OCI-LY7 (cell line): ENCODE results near the gene OXCT1. TPM values are rescaled to one million over a fixed set of nuclear protein-coding genes. Genes with fewer than 3 reads are reported as not detected.
"Not testable (repeated sequence)": the region's sequence is repeated elsewhere in the genome, so short reads cannot be mapped to it uniquely, and the experiment has no call there.

Experiments
- BruUV-seq: library from RNA; stranded (reverse); fragments of 400-500 nt; replicated peaks from 2 replicates; lab custom pipeline; 2021; lab: Mats Ljungman, UMichigan
- CTCF ChIA-PET: fragments of 300-600 bp; sonication (Branson Sonifier 250); formaldehyde crosslinking; loops from one replicate; lab custom pipeline; 2022; ENCODE audit warnings: antibody characterized with exemption; ENCODE audit not compliant: unreplicated experiment; lab: Charles Lee
- POLR2A ChIA-PET: fragments of 300-600 bp; sonication (Branson Sonifier 250); formaldehyde crosslinking; loops from one replicate; lab custom pipeline; 2022; ENCODE audit warnings: antibody characterized with exemption; lab: Charles Lee
- DNase-seq: peaks from one replicate; pipeline ENCODE4 v3.0.0-alpha.2; 2015; ENCODE audit warnings: low spot score
- H2AFZ ChIP-seq: fragments of 200-600 bp; sonication (generic), shearing (Covaris generic); 2 replicates; pipeline ENCODE4 v1.6.1; 2014; ENCODE audit warnings: mild to moderate bottlenecking, antibody characterized with exemption, low read length, moderate library complexity
- H3K27ac ChIP-seq: fragments of 200-600 bp; sonication (generic); 2 replicates; pipeline ENCODE4 v1.5.1; 2014; ENCODE audit warnings: mixed run types, low read depth, mild to moderate bottlenecking, moderate library complexity, low read length, inconsistent platforms; ENCODE audit not compliant: poor library complexity, severe bottlenecking
- H3K36me3 ChIP-seq: fragments of 200-600 bp; sonication (generic); 2 replicates; pipeline ENCODE4 v1.6.1; 2014; ENCODE audit warnings: mild to moderate bottlenecking, antibody characterized with exemption, low read length, moderate library complexity, mixed read lengths; ENCODE audit not compliant: insufficient read depth
- H3K4me1 ChIP-seq: fragments of 200-600 bp; sonication (generic); 2 replicates; pipeline ENCODE4 v1.5.1; 2014; ENCODE audit warnings: mild to moderate bottlenecking, low read length; ENCODE audit not compliant: insufficient read depth, poor library complexity, severe bottlenecking
- H3K4me2 ChIP-seq: fragments of 200-600 bp; sonication (generic); 2 replicates; pipeline ENCODE4 v1.6.1; 2014; ENCODE audit warnings: mild to moderate bottlenecking, low read length
- H3K4me3 ChIP-seq: fragments of 200-600 bp; sonication (generic); 2 replicates; pipeline ENCODE4 v1.5.1; 2014; ENCODE audit warnings: mild to moderate bottlenecking, low read depth, low read length; ENCODE audit not compliant: poor library complexity, severe bottlenecking
- H3K79me2 ChIP-seq: fragments of 200-600 bp; sonication (generic); 2 replicates; pipeline ENCODE4 v1.6.1; 2016; ENCODE audit warnings: low read depth, mild to moderate bottlenecking, low read length, moderate library complexity, mixed read lengths; ENCODE audit not compliant: insufficient read depth
- H3K9me2 ChIP-seq: fragments of 200-600 bp; sonication (generic); 2 replicates; pipeline ENCODE4 v1.6.1; 2016; ENCODE audit warnings: mild to moderate bottlenecking, low read length, mixed read lengths; ENCODE audit not compliant: insufficient read depth
- H3K9me3 ChIP-seq: fragments of 200-600 bp; sonication (generic); 2 replicates; pipeline ENCODE4 v1.6.1; 2014; ENCODE audit warnings: mild to moderate bottlenecking, mixed run types, low read length, mixed read lengths
- H4K20me1 ChIP-seq: fragments of 200-600 bp; sonication (generic); 2 replicates; pipeline ENCODE4 v1.6.1; 2014; ENCODE audit warnings: mild to moderate bottlenecking, antibody characterized with exemption, low read length, moderate library complexity, mixed read lengths; ENCODE audit not compliant: insufficient read depth
- EZH2phosphoT487 ChIP-seq: fragments of 200-600 bp; sonication (generic); IDR thresholded peaks from 2 replicates; pipeline ENCODE4 v1.6.1; 2018; ENCODE audit warnings: low read depth, borderline replicate concordance, mild to moderate bottlenecking, mixed run types, antibody characterized with exemption, low read length, moderate library complexity, mixed read lengths
- intact Hi-C: fragments of 100-400 bp; cut with micrococcal nuclease; formaldehyde crosslinking; loops from one replicate; pipeline ENCODE4 v1.10.0; 2022; ENCODE audit not compliant: unreplicated experiment
- total RNA-seq, 2 experiments: library from RNA; depleted of rRNA in 1 of 2; stranded (reverse); fragments of >200 nt in 1 of 2; shearing (Covaris generic) in 1 of 2; gene quantifications; 2 replicates each; pipeline ENCODE4 v1.2.3, GENCODE V29; 2014 to 2022
- TF ChIP-seq, protein P1 (sequence below): fragments of 200-600 bp; sonication (generic); conservative IDR thresholded peaks from 2 replicates; pipeline ENCODE4 v1.5.1; 2014; ENCODE audit warnings: mild to moderate bottlenecking, antibody characterized with exemption, low read length, moderate library complexity, mixed read lengths

The OXCT1 gene
- total RNA-seq, 2 experiments from 2014 or later, result 27.0 to 43.4 TPM

DNA sequence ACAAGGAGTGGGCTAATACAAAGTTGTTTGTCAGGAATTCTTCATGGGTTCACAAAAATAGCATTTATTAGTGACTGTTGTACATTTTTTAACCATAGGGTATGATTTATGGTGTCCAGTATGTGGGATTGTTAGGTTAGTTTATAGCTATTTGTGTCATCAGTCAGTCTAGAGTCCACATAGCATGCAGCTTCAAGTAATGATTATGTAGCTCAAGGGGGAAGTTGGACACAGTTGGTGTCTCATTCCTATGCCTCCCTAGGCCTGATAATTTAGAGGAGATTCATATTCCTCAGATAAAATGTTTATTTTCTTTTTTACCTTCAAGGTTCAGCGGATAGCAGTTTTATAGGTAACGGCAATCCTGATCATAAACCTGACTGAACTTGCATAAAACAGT lies 153.8 kb downstream of the OXCT1 start:
- Histone ChIP-seq H4K20me1 (no peaks in the 10 kb centered on the region), H3K27ac (no peak overlapping the region), H3K9me3 (no peaks in the 10 kb centered on the region), H3K36me3 (no peaks in the 10 kb centered on the region), H3K79me2 (no peaks in the 10 kb centered on the region), H3K4me2 (no peak overlapping the region), H2AFZ (no peak overlapping the region), H3K4me1 (no peaks in the 10 kb centered on the region), H3K4me3 (no peak overlapping the region), H3K9me2 (no peaks in the 10 kb centered on the region)
- intact Hi-C loops, result loop anchor here (5.0 kb wide), 1 partner anchor 126 kb away; no protein-coding TSS in a partner anchor
- no peak for DNase-seq
- ChIA-PET POLR2A (interaction anchor here (0.6 to 1.0 kb wide), 2 partner anchors 17 to 856 kb away, joined by 3 read pairs; no protein-coding TSS in a partner anchor), CTCF (no interaction called here)
- BruUV-seq, result no TSS peak
- no peak for TF ChIP-seq EZH2phosphoT487
- TF ChIP-seq, protein P1, sequence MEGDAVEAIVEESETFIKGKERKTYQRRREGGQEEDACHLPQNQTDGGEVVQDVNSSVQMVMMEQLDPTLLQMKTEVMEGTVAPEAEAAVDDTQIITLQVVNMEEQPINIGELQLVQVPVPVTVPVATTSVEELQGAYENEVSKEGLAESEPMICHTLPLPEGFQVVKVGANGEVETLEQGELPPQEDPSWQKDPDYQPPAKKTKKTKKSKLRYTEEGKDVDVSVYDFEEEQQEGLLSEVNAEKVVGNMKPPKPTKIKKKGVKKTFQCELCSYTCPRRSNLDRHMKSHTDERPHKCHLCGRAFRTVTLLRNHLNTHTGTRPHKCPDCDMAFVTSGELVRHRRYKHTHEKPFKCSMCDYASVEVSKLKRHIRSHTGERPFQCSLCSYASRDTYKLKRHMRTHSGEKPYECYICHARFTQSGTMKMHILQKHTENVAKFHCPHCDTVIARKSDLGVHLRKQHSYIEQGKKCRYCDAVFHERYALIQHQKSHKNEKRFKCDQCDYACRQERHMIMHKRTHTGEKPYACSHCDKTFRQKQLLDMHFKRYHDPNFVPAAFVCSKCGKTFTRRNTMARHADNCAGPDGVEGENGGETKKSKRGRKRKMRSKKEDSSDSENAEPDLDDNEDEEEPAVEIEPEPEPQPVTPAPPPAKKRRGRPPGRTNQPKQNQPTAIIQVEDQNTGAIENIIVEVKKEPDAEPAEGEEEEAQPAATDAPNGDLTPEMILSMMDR, result no peak

DNA sequence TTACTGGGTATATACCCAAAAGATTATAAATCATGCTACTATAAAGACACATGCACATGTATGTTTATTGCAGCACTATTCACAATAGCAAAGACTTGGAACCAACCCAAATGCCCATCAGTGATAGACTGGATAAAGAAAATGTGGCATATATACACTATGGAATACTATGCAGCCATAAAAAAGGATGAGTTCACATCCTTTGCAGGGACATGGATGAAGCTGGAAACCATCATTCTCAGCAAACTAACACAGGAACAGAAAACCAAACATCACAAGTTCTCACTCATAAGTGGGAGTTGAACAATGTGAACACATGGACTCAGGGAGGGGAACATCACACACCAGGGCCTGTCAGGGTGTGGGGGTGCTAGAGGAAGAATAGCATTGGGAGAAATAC lies 155.8 kb downstream of the OXCT1 start:
- H4K20me1 ChIP-seq, H3K27ac ChIP-seq, intact Hi-C loops, H3K79me2 ChIP-seq, H3K36me3 ChIP-seq, H3K4me1 ChIP-seq, DNase-seq, H3K9me2 ChIP-seq, H3K4me3 ChIP-seq, CTCF ChIA-PET, H2AFZ ChIP-seq, H3K4me2 ChIP-seq, H3K9me3 ChIP-seq, BruUV-seq, POLR2A ChIA-PET: not testable (repeated sequence)

DNA sequence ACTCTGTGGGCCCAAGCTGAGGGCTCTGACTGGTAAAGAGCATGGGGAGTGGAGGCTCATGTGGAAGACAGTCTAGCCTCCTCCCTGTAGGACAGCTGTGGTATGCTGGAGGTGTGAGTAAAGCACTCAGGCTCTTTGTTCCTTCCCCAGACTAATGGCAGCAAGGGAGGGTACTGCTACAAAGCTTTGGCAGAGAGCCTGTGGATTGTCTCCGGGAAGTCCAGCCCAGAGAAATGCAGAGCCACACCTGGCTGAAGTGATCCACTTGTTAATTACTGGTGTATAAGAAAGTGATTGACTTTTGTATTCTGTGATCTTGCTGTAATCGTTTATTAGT lies 161.7 kb downstream of the OXCT1 start:
- Histone ChIP-seq H3K9me3 (no peaks in the 10 kb centered on the region), H3K4me2 (no peak overlapping the region), H3K4me1 (no peaks in the 10 kb centered on the region), H3K4me3 (no peak overlapping the region), H3K79me2 (no peaks in the 10 kb centered on the region), H3K27ac (no peak overlapping the region), H3K36me3 (no peaks in the 10 kb centered on the region), H3K9me2 (no peaks in the 10 kb centered on the region), H4K20me1 (no peaks in the 10 kb centered on the region), H2AFZ (no peak overlapping the region)
- no TSS peak for BruUV-seq
- POLR2A ChIA-PET, result no interaction called here
- TF ChIP-seq, protein P1, result no peak
- TF ChIP-seq EZH2phosphoT487, result no peak
- intact Hi-C loops, result no loop called here
- DNase-seq, result no peak
- CTCF ChIA-PET, result no interaction called here
